ENCODE measurements around the gene ADAMTS9.

- TF ChIP-seq TCF3 (IDR thresholded peaks at IDR 0.05; ENCODE audit: borderline replicate concordance, insufficient read depth, low read depth, low read length) (no peak), SIN3A (IDR thresholded peaks at IDR 0.05; ENCODE audit: low read depth, low read length) (no peak), CHD2 (IDR thresholded peaks at IDR 0.05; ENCODE audit: borderline replicate concordance, low read depth, low read length) (no peak), FOXM1 (IDR thresholded peaks at IDR 0.05; ENCODE audit: low read depth, low read length) (no peak), NR2C2 (IDR thresholded peaks at IDR 0.05; ENCODE audit: borderline replicate concordance, control insufficient read depth, insufficient read length, low read depth) (no peak), REST (IDR thresholded peaks at IDR 0.05; ENCODE audit: low read depth, low read length) (no peak), EGR1 (IDR thresholded peaks at IDR 0.05; ENCODE audit: borderline replicate concordance in 1 of 2, low read depth in 2 of 2, low read length in 2 of 2) (no peak)
- TF ChIP-seq, protein P1, sequence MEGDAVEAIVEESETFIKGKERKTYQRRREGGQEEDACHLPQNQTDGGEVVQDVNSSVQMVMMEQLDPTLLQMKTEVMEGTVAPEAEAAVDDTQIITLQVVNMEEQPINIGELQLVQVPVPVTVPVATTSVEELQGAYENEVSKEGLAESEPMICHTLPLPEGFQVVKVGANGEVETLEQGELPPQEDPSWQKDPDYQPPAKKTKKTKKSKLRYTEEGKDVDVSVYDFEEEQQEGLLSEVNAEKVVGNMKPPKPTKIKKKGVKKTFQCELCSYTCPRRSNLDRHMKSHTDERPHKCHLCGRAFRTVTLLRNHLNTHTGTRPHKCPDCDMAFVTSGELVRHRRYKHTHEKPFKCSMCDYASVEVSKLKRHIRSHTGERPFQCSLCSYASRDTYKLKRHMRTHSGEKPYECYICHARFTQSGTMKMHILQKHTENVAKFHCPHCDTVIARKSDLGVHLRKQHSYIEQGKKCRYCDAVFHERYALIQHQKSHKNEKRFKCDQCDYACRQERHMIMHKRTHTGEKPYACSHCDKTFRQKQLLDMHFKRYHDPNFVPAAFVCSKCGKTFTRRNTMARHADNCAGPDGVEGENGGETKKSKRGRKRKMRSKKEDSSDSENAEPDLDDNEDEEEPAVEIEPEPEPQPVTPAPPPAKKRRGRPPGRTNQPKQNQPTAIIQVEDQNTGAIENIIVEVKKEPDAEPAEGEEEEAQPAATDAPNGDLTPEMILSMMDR (IDR thresholded peaks at IDR 0.05 in 2 of 3, conservative IDR thresholded peaks at IDR 0.05 in 1 of 3; ENCODE audit: control insufficient read depth in 2 of 3, extremely low read depth in 1 of 3, insufficient read depth in 1 of 3, low read depth in 3 of 3, low read length in 3 of 3) = no peak
These were observed 178.6 kb downstream of the ADAMTS9 start for GRCh38 chr3:64509206-64509605.
